GM18507 (cell line): ENCODE results near the gene MBNL2.

ENCODE experiments used
- DNase-seq: peaks from one replicate; pipeline ENCODE4 v3.0.0; 2011; ENCODE audit warnings: low read depth; ENCODE audit not compliant: insufficient read length; ENCODE audit errors: extremely low spot score
- FAIRE-seq: peaks from 2 replicates; lab custom pipeline; 2011; peaks lifted over from hg19 to GRCh38; lab: Jason Lieb, UNC

Gene MBNL2

GRCh38 chr13:97386801-97387484 lies 164.8 kb downstream of the MBNL2 start:
- DNase-seq, result no peak
- FAIRE-seq, result no peak

GRCh38 chr13:97387485-97387839 lies 165.3 kb downstream of the MBNL2 start:
- no peak for DNase-seq
- FAIRE-seq, result no peak

GRCh38 chr13:97387890-97388289 lies 165.8 kb downstream of the MBNL2 start:
- FAIRE-seq (no peak), DNase-seq (no peak)

- FAIRE-seq (no peak), DNase-seq (no peak)
These were observed 166.2 kb downstream of the MBNL2 start for GRCh38 chr13:97388373-97388772.

GRCh38 chr13:97390941-97391600 lies 168.9 kb downstream of the MBNL2 start:
- DNase-seq (no peak), FAIRE-seq (no peak)

- DNase-seq (no peak), FAIRE-seq (no peak)
These were observed 169.9 kb downstream of the MBNL2 start for GRCh38 chr13:97392020-97392419.

- DNase-seq, result no peak
- no peak for FAIRE-seq
These were observed 172.4 kb downstream of the MBNL2 start for GRCh38 chr13:97394542-97394941.

GRCh38 chr13:97395447-97396136 lies 173.5 kb downstream of the MBNL2 start:
- FAIRE-seq (no peak), DNase-seq (no peak)

GRCh38 chr13:97397267-97397666 lies 175.1 kb downstream of the MBNL2 start:
- FAIRE-seq, result no peak
- no peak for DNase-seq

GRCh38 chr13:97401421-97401820 lies 179.3 kb downstream of the MBNL2 start:
- DNase-seq, result no peak
- FAIRE-seq, result no peak

- DNase-seq (no peak), FAIRE-seq (no peak)
These were observed 182.0 kb downstream of the MBNL2 start for GRCh38 chr13:97403893-97404750.

- FAIRE-seq (no peak), DNase-seq (no peak)
These were observed 185.4 kb downstream of the MBNL2 start for GRCh38 chr13:97407540-97407939.

- no peak for FAIRE-seq
- DNase-seq, result no peak
These were observed 186.8 kb downstream of the MBNL2 start for GRCh38 chr13:97408938-97409337.

GRCh38 chr13:97411984-97412383 lies 189.9 kb downstream of the MBNL2 start:
- no peak for FAIRE-seq
- no peak for DNase-seq

GRCh38 chr13:97413694-97414093 lies 191.6 kb downstream of the MBNL2 start:
- DNase-seq (no peak), FAIRE-seq (no peak)

- no peak for DNase-seq
- no peak for FAIRE-seq
These were observed 192.3 kb downstream of the MBNL2 start for GRCh38 chr13:97414392-97414791.

GRCh38 chr13:97417698-97418097 lies 195.6 kb downstream of the MBNL2 start:
- no peak for FAIRE-seq
- DNase-seq, result no peak

GRCh38 chr13:97422118-97423054 lies 200.3 kb downstream of the MBNL2 start:
- FAIRE-seq, result no peak
- DNase-seq, result no peak
